ENCODE results near the gene REV3L. TPM values are rescaled to one million over a fixed set of nuclear protein-coding genes. Genes with fewer than 3 reads are reported as not detected.

Gene REV3L
- total and polyA plus RNA-seq, 2 donors (not counting 3 experiments of a cell fraction or from before 2014, with no cell fraction given): 6.0 to 22.7 TPM

GRCh38 chr6:111379831-111380230 lies 103.2 kb downstream of the REV3L start:
- Histone ChIP-seq H3K9me1 (replicated peaks; ENCODE audit: control insufficient read depth, extremely low read depth, insufficient read depth, low read length) (no peaks in the 10 kb centered on the region), H3K79me2 (ENCODE audit: control insufficient read depth, insufficient read depth, low read length) (no peaks in the 10 kb centered on the region), H3K4me1 (ENCODE audit: control insufficient read depth, extremely low read depth, insufficient read depth, low read length) (no peaks in the 10 kb centered on the region), H3K9me3 (replicated peaks; ENCODE audit: control insufficient read depth, insufficient read depth, low read length) (no peaks in the 10 kb centered on the region), H2AFZ (ENCODE audit: low read depth, low read length) (no peak overlapping the region), H3K4me2 (ENCODE audit: insufficient read depth, low read length) (no peak overlapping the region), H3K36me3 (ENCODE audit: control insufficient read depth in 2 of 2, extremely low read depth in 1 of 2, insufficient read depth in 2 of 2, low read length in 2 of 2) (peaks cover 4 to 9% of the 10 kb centered on the region in 2 experiments), H3K27me3 (ENCODE audit: control insufficient read depth in 2 of 2, insufficient read depth in 2 of 2, low read length in 2 of 2) (no peaks in the 10 kb centered on the region), H3K4me3 (replicated peaks in 1 of 3; ENCODE audit: insufficient read depth in 1 of 3, low read depth in 1 of 3, low read length in 3 of 3) (no peak overlapping the region), H3K27ac (ENCODE audit: insufficient read depth, low read depth, low read length) (no peak overlapping the region), H3K9ac (replicated peaks; ENCODE audit: extremely low read depth, insufficient read depth, low read length) (no peak overlapping the region), H4K20me1 (replicated peaks; ENCODE audit: control insufficient read depth, extremely low read depth, insufficient read depth, low read length) (no peaks in the 10 kb centered on the region)
- dilution Hi-C loops (cut with MboI; ENCODE audit: extremely low pct_ligation_motif_present, low sequenced_read_pairs) (no loop called here), intact Hi-C loops (cut with micrococcal nuclease) (no loop called here)
- POLR2A ChIA-PET: interaction anchor here (1.2 kb wide), 1 partner anchor 303 kb away, joined by 3 read pairs; no protein-coding TSS in a partner anchor
- BruUV-seq (replicated peaks): no TSS peak
- CTCF ChIA-PET: interaction anchor here (2.3 kb wide), 1 partner anchor 99 kb away, joined by 11 read pairs; no protein-coding TSS in a partner anchor
- FAIRE-seq (no peak), DNase-seq (ENCODE audit: low read depth, low spot score) (no peak)
- TF ChIP-seq GATA2 (IDR thresholded peaks at IDR 0.05; ENCODE audit: insufficient read depth, insufficient read length, low read depth, low read length): no peak
- no peak for TF ChIP-seq EZH2 (IDR thresholded peaks at IDR 0.05; ENCODE audit: borderline replicate concordance, low read depth, low read length, severe bottlenecking)
- TF ChIP-seq FOS (IDR thresholded peaks at IDR 0.05; ENCODE audit: borderline replicate concordance, insufficient read depth, low read length): no peak
- no peak for TF ChIP-seq MAX (IDR thresholded peaks at IDR 0.05; ENCODE audit: insufficient read depth, insufficient read length)
- TF ChIP-seq POLR2AphosphoS5 (IDR thresholded peaks at IDR 0.05; ENCODE audit: insufficient read depth, low read depth, low read length): no peak
- TF ChIP-seq JUN (IDR thresholded peaks at IDR 0.05; ENCODE audit: borderline replicate concordance, insufficient read depth, insufficient read length, low read depth): no peak
- no peak for TF ChIP-seq CTCF (IDR thresholded peaks at IDR 0.05; ENCODE audit: extremely low read depth in 1 of 2, insufficient read depth in 1 of 2, low read depth in 1 of 2, low read length in 2 of 2)
- TF ChIP-seq MYC (IDR thresholded peaks at IDR 0.05; ENCODE audit: low read depth, low read length): no peak
- TF ChIP-seq POLR2A (IDR thresholded peaks at IDR 0.05; ENCODE audit: low read depth, low read length): no peak

Measured in endothelial cell of umbilical vein (primary cell).